ENCODE data around the gene ZG16. TPM values are rescaled to one million over a fixed set of nuclear protein-coding genes. Genes with fewer than 3 reads are reported as not detected.
A peak's percentile ranks its signal among the peaks of the same experiment; 100 is the strongest.

The ZG16 gene
- total RNA-seq, 6 experiments from 2014 or later: not detected

- H3K36me3 Mint-ChIP-seq (ENCODE audit: low read depth): peaks cover 18% of the 10 kb centered on the region
- peak overlapping the region; percentile 98; the same call in 1 of the 2 replicates for H3K4me3 Mint-ChIP-seq
- no peaks in the 10 kb centered on the region for H3K9me3 Mint-ChIP-seq
- peaks cover 61% of the 10 kb centered on the region for H3K4me1 Mint-ChIP-seq (ENCODE audit: low read depth)
- H3K27me3 Mint-ChIP-seq (ENCODE audit: insufficient read depth): peaks cover 6% of the 10 kb centered on the region
- TF ChIP-seq CTCF (IDR thresholded peaks at IDR 0.05): no peak
- DNase-seq: no peak
- H3K27ac Mint-ChIP-seq: peak overlapping the region; percentile 97
Observed at GRCh38 chr16:29826342-29826695, 48.3 kb downstream of the ZG16 start.

- no peaks in the 10 kb centered on the region for H3K9me3 Mint-ChIP-seq
- peaks cover 20% of the 10 kb centered on the region for H3K4me1 Mint-ChIP-seq (ENCODE audit: low read depth)
- no peak for TF ChIP-seq CTCF (IDR thresholded peaks at IDR 0.05)
- no peak overlapping the region for H3K27ac Mint-ChIP-seq
- peaks cover 3% of the 10 kb centered on the region for H3K27me3 Mint-ChIP-seq (ENCODE audit: insufficient read depth)
- DNase-seq: no peak
- peaks cover 25% of the 10 kb centered on the region for H3K36me3 Mint-ChIP-seq (ENCODE audit: low read depth)
- no peak overlapping the region for H3K4me3 Mint-ChIP-seq
Observed at GRCh38 chr16:29830774-29831173, 52.7 kb downstream of the ZG16 start.

DNA sequence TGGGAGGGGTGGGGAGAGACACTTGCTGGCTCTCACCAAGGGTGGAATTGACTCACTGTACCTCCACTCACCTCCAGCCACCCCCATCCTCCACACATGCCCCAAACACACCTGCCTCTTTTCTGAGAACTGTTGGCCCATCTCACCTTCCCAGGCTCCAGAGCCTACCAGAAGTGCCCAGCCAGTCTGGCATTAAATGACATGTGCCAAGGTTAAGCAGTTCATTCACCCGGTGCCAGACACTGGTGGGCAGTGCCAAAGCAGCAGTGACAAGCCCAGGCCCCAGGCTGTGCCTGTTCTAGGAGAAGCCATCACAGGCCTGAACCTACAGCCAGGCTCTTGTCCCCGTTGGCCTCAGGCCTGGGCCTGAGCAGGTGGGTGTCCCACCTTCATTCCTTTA lies 53.4 kb downstream of the ZG16 start:
- H3K27me3 Mint-ChIP-seq (ENCODE audit: insufficient read depth): peaks cover 3% of the 10 kb centered on the region
- peaks cover 16% of the 10 kb centered on the region for H3K4me1 Mint-ChIP-seq (ENCODE audit: low read depth)
- peaks cover 28% of the 10 kb centered on the region for H3K36me3 Mint-ChIP-seq (ENCODE audit: low read depth)
- no peaks in the 10 kb centered on the region for H3K9me3 Mint-ChIP-seq
- no peak overlapping the region for H3K4me3 Mint-ChIP-seq
- no peak for TF ChIP-seq CTCF (IDR thresholded peaks at IDR 0.05)
- no peak overlapping the region for H3K27ac Mint-ChIP-seq
- no peak for DNase-seq

Other genes starting within 250 kb of the ZG16 start
- under 1 TPM in 5 of 6 experiments, not detected in 1; 0.06 to 0.20 (median 0.12) TPM for gene SPN, start 115.0 kb upstream of the ZG16 start, total RNA-seq (2021; fragmentation: NEBNext Ultra II Directional; extraction: Animal tissue kit (Norgen Biotek cat#: 25700))
- gene QPRT, start 99.1 kb upstream of the ZG16 start, total RNA-seq (2021; fragmentation: NEBNext Ultra II Directional; extraction: Animal tissue kit (Norgen Biotek cat#: 25700)): 10 to 100 TPM in 3 of 6 experiments, 1 to 10 TPM in 3; 3.0 to 12.4 (median 10.3) TPM
- not detected for gene C16orf54, start 32.3 kb upstream of the ZG16 start, total RNA-seq (2021; fragmentation: NEBNext Ultra II Directional; extraction: Animal tissue kit (Norgen Biotek cat#: 25700))
- 10 to 100 TPM; 26.4 to 50.3 (median 48.9) TPM for gene KIF22, start 12.5 kb downstream of the ZG16 start, total RNA-seq (2021; fragmentation: NEBNext Ultra II Directional; extraction: Animal tissue kit (Norgen Biotek cat#: 25700))
- 100 to 1,000 TPM; 148 to 178 (median 165) TPM for gene MAZ, start 28.3 kb downstream of the ZG16 start, total RNA-seq (2021; fragmentation: NEBNext Ultra II Directional; extraction: Animal tissue kit (Norgen Biotek cat#: 25700))
- gene PRRT2, start 33.9 kb downstream of the ZG16 start, total RNA-seq (2021; fragmentation: NEBNext Ultra II Directional; extraction: Animal tissue kit (Norgen Biotek cat#: 25700)): 1 to 10 TPM; 2.9 to 4.3 (median 3.6) TPM
- 10 to 100 TPM; 12.9 to 19.2 (median 17.7) TPM for gene PAGR1, start 37.9 kb downstream of the ZG16 start, total RNA-seq (2021; fragmentation: NEBNext Ultra II Directional; extraction: Animal tissue kit (Norgen Biotek cat#: 25700))
- gene MVP, start 42.2 kb downstream of the ZG16 start, total RNA-seq (2021; fragmentation: NEBNext Ultra II Directional; extraction: Animal tissue kit (Norgen Biotek cat#: 25700)): 100 to 1,000 TPM; 234 to 296 (median 268) TPM
- 100 to 1,000 TPM in 3 of 6 experiments, 10 to 100 TPM in 3; 82.6 to 115 (median 94.7) TPM for gene CDIPT, start 85.0 kb downstream of the ZG16 start, total RNA-seq (2021; fragmentation: NEBNext Ultra II Directional; extraction: Animal tissue kit (Norgen Biotek cat#: 25700))
- 1 to 10 TPM; 1.5 to 4.5 (median 3.9) TPM for gene SEZ6L2, start 121.3 kb downstream of the ZG16 start, total RNA-seq (2021; fragmentation: NEBNext Ultra II Directional; extraction: Animal tissue kit (Norgen Biotek cat#: 25700))
- 10 to 100 TPM in 4 of 6 experiments, 1 to 10 TPM in 2; 5.1 to 15.9 (median 14.1) TPM for gene ASPHD1, start 122.2 kb downstream of the ZG16 start, total RNA-seq (2021; fragmentation: NEBNext Ultra II Directional; extraction: Animal tissue kit (Norgen Biotek cat#: 25700))
- 10 to 100 TPM; 13.9 to 17.0 (median 16.1) TPM for gene KCTD13, start 148.0 kb downstream of the ZG16 start, total RNA-seq (2021; fragmentation: NEBNext Ultra II Directional; extraction: Animal tissue kit (Norgen Biotek cat#: 25700))
- 100 to 1,000 TPM; 105 to 122 (median 110) TPM for gene TMEM219, start 183.8 kb downstream of the ZG16 start, total RNA-seq (2021; fragmentation: NEBNext Ultra II Directional; extraction: Animal tissue kit (Norgen Biotek cat#: 25700))
- 10 to 100 TPM; 50.4 to 56.9 (median 53.0) TPM for gene TAOK2, start 195.6 kb downstream of the ZG16 start, total RNA-seq (2021; fragmentation: NEBNext Ultra II Directional; extraction: Animal tissue kit (Norgen Biotek cat#: 25700))
- 10 to 100 TPM in 5 of 6 experiments, 1 to 10 TPM in 1; 9.8 to 14.4 (median 13.4) TPM for gene HIRIP3, start 217.4 kb downstream of the ZG16 start, total RNA-seq (2021; fragmentation: NEBNext Ultra II Directional; extraction: Animal tissue kit (Norgen Biotek cat#: 25700))
- 10 to 100 TPM; 61.0 to 77.4 (median 73.8) TPM for gene INO80E, start 218.0 kb downstream of the ZG16 start, total RNA-seq (2021; fragmentation: NEBNext Ultra II Directional; extraction: Animal tissue kit (Norgen Biotek cat#: 25700))
- under 1 TPM in 2 of 6 experiments, not detected in 4; 0.19 to 0.30 TPM for gene DOC2A, start 232.8 kb downstream of the ZG16 start, total RNA-seq (2021; fragmentation: NEBNext Ultra II Directional; extraction: Animal tissue kit (Norgen Biotek cat#: 25700))
- not detected for gene C16orf92, start 244.9 kb downstream of the ZG16 start, total RNA-seq (2021; fragmentation: NEBNext Ultra II Directional; extraction: Animal tissue kit (Norgen Biotek cat#: 25700))

Data from HFFc6 (cell line).